Measurements from ENCODE around the gene CENPL. TPM values are rescaled to one million over a fixed set of nuclear protein-coding genes. Genes with fewer than 3 reads are reported as not detected.

Gene CENPL
- total RNA-seq: 1 to 10 TPM; 1.0 to 2.2 (median 1.6) TPM
- long read RNA-seq: 0 reads

GRCh38 chr1:173824315-173825081 is at the start of gene CENPL, which contains the start of gene DARS2:
CENPL (minus strand) TSS chr1:173824883; CDS start chr1:173811299, 13,584 bp downstream.
DARS2 (plus strand) TSS chr1:173824673; CDS start chr1:173825230, 557 bp downstream.
- Histone ChIP-seq H3K9me3 (no peaks in the 10 kb centered on the region), H3K27ac (peak within 1 kb of the TSS; percentile 81 to 84 (median 82)), H3K36me3 (no peaks in the 10 kb centered on the region), H3K4me3 (peak within 1 kb of the TSS; percentile 68 to 89 (median 74)), H3K4me1 (peaks cover 0 to 6% (median 0%) of the 10 kb centered on the region in 4 donors), H3K27me3 (no peaks in the 10 kb centered on the region)
- DNase-seq (peak; percentile 95 to 97 (median 96)), ATAC-seq (peak; percentile 97 to 99 (median 98))
- intact Hi-C loops (cut with DNase I): no loop called here
- TF ChIP-seq CTCF (IDR thresholded peaks at IDR 0.05) (no peak), POLR2A (IDR thresholded peaks at IDR 0.05) (peak; percentile 67)
- 2% methylated on average over 10 of the region's 55 CpGs for whole genome bisulfite sequencing (ENCODE audit: insufficient coverage, low coverage, low lambda C conversion rate, missing lambda C conversion rate)

- intact Hi-C loops (cut with DNase I): no loop called here
- Histone ChIP-seq H3K27me3 (no peaks in the 10 kb centered on the region), H3K4me3 (no peak overlapping the region), H3K4me1 (peaks cover 0 to 16% (median 5%) of the 10 kb centered on the region in 4 donors), H3K27ac (no peak overlapping the region), H3K36me3 (peaks cover 0 to 3% (median 0%) of the 10 kb centered on the region in 4 donors), H3K9me3 (no peaks in the 10 kb centered on the region)
- ATAC-seq: no peak
- no peak for TF ChIP-seq POLR2A (IDR thresholded peaks at IDR 0.05)
- no peak for TF ChIP-seq CTCF (IDR thresholded peaks at IDR 0.05)
- WGBS (ENCODE audit: insufficient coverage, low coverage, low lambda C conversion rate, missing lambda C conversion rate): 69% methylated on average over 2 of the region's 2 CpGs
- no peak for DNase-seq
Measured at GRCh38 chr1:173871500-173871899, 46.8 kb upstream of the CENPL start.

GRCh38 chr1:173871091-173871490 is 46.4 kb upstream of the CENPL start:
- intact Hi-C loops (cut with DNase I): no loop called here
- DNase-seq (no peak), ATAC-seq (no peak)
- Histone ChIP-seq H3K4me1 (peaks cover 0 to 20% (median 7%) of the 10 kb centered on the region in 4 donors), H3K36me3 (peaks cover 0 to 7% (median under 1%) of the 10 kb centered on the region in 4 donors), H3K27me3 (no peaks in the 10 kb centered on the region), H3K4me3 (no peak overlapping the region), H3K27ac (no peak overlapping the region), H3K9me3 (no peaks in the 10 kb centered on the region)
- WGBS (ENCODE audit: insufficient coverage, low coverage, low lambda C conversion rate, missing lambda C conversion rate): 82% methylated on average over 4 of the region's 5 CpGs
- TF ChIP-seq POLR2A (IDR thresholded peaks at IDR 0.05): no peak
- no peak for TF ChIP-seq CTCF (IDR thresholded peaks at IDR 0.05)

GRCh38 chr1:173870252-173871075 is 45.8 kb upstream of the CENPL start:
- intact Hi-C loops (cut with DNase I): no loop called here
- Histone ChIP-seq H3K4me1 (peaks cover 0 to 27% (median 10%) of the 10 kb centered on the region in 4 donors), H3K27ac (no peak overlapping the region), H3K4me3 (no peak overlapping the region), H3K36me3 (peaks cover 0 to 14% (median 6%) of the 10 kb centered on the region in 4 donors), H3K9me3 (no peaks in the 10 kb centered on the region), H3K27me3 (no peaks in the 10 kb centered on the region)
- DNase-seq (no peak), ATAC-seq (no peak)
- 43% methylated on average over 10 of the region's 15 CpGs for WGBS (ENCODE audit: insufficient coverage, low coverage, low lambda C conversion rate, missing lambda C conversion rate)
- TF ChIP-seq POLR2A (IDR thresholded peaks at IDR 0.05) (no peak), CTCF (IDR thresholded peaks at IDR 0.05) (no peak)

Measured in right lobe of liver (tissue), 6 donors.